ENCODE data around the gene DSCAM. TPM values are rescaled to one million over a fixed set of nuclear protein-coding genes. Genes with fewer than 3 reads are reported as not detected.

Gene DSCAM
- total RNA-seq, 2 experiments from 2014 or later = not detected

GRCh38 chr21:40054403-40054802 is 792.6 kb downstream of the DSCAM start:
- Mint-ChIP-seq H3K4me3 (no peak overlapping the region), H3K4me1 (ENCODE audit: low read depth) (no peaks in the 10 kb centered on the region), H3K27me3 (no peaks in the 10 kb centered on the region), H3K27ac (no peak overlapping the region), H3K9me3 (peaks cover 2% of the 10 kb centered on the region), H3K36me3 (ENCODE audit: low read depth) (no peaks in the 10 kb centered on the region)
- ChIA-PET POLR2A (no interaction called here), CTCF (no interaction called here)
- no peak for DNase-seq
- Histone ChIP-seq H3K27ac (ENCODE audit: low read depth in 1 of 2, low read length in 2 of 2) (no peak overlapping the region), H3K9me3 (ENCODE audit: control insufficient read depth in 1 of 2, insufficient read depth in 1 of 2, low read length in 2 of 2) (peaks cover 0 to 8% of the 10 kb centered on the region in 2 experiments), H3K4me3 (ENCODE audit: low read length) (no peak overlapping the region), H3K36me3 (ENCODE audit: insufficient read depth, low read length) (no peaks in the 10 kb centered on the region), H3K4me1 (ENCODE audit: insufficient read depth, low read length) (no peaks in the 10 kb centered on the region), H3K27me3 (ENCODE audit: control insufficient read depth in 1 of 2, insufficient read depth in 2 of 2, low read length in 2 of 2) (no peaks in the 10 kb centered on the region)
- intact Hi-C loops (cut with DNase I, micrococcal nuclease) = no loop called here
- no peak for TF ChIP-seq CTCF (IDR thresholded peaks at IDR 0.05)
- no peak for ATAC-seq (ENCODE audit: poor library complexity)

DNA sequence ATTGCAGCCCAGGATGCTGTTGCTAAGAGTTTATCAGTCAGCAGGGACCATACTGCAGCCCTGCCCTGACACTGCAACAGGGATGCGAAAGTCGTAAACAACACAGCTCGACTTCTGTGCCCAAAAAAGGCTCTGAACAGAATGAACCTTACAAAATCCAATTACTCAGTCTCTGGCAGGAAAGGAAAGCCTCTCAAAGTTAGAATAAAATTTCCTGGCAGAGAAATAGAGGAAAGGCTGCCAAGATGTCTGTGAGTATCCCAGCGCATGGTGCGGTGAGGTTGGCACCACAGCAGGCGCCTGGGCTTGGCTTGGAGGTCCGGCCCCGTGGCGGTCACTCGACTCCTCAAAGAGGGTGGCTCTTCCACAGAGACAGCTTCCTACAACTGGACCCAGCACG is 794.0 kb downstream of the DSCAM start:
- Histone ChIP-seq H3K9me3 (ENCODE audit: control insufficient read depth in 1 of 2, insufficient read depth in 1 of 2, low read length in 2 of 2) (peaks cover 0 to 10% of the 10 kb centered on the region in 2 experiments), H3K4me1 (ENCODE audit: insufficient read depth, low read length) (no peaks in the 10 kb centered on the region), H3K27me3 (ENCODE audit: control insufficient read depth in 1 of 2, insufficient read depth in 2 of 2, low read length in 2 of 2) (no peaks in the 10 kb centered on the region), H3K27ac (ENCODE audit: low read depth in 1 of 2, low read length in 2 of 2) (no peak overlapping the region), H3K4me3 (ENCODE audit: low read length) (no peak overlapping the region), H3K36me3 (ENCODE audit: insufficient read depth, low read length) (no peaks in the 10 kb centered on the region)
- peaks cover 2% of the 10 kb centered on the region for H3K9me3 Mint-ChIP-seq
- no peak for DNase-seq
- H3K36me3 Mint-ChIP-seq (ENCODE audit: low read depth) = no peaks in the 10 kb centered on the region
- no peaks in the 10 kb centered on the region for H3K27me3 Mint-ChIP-seq
- POLR2A ChIA-PET = no interaction called here
- intact Hi-C loops (cut with DNase I, micrococcal nuclease) = no loop called here
- H3K4me1 Mint-ChIP-seq (ENCODE audit: low read depth) = no peaks in the 10 kb centered on the region
- H3K4me3 Mint-ChIP-seq = no peak overlapping the region
- H3K27ac Mint-ChIP-seq = no peak overlapping the region
- ATAC-seq (ENCODE audit: poor library complexity) = no peak
- no peak for TF ChIP-seq CTCF (IDR thresholded peaks at IDR 0.05)
- CTCF ChIA-PET = no interaction called here

GRCh38 chr21:40052276-40052675 is 794.7 kb downstream of the DSCAM start:
- H3K4me3 Mint-ChIP-seq = no peak overlapping the region
- Histone ChIP-seq H3K4me1 (ENCODE audit: insufficient read depth, low read length) (no peaks in the 10 kb centered on the region), H3K4me3 (ENCODE audit: low read length) (no peak overlapping the region), H3K36me3 (ENCODE audit: insufficient read depth, low read length) (no peaks in the 10 kb centered on the region), H3K27ac (ENCODE audit: low read depth in 1 of 2, low read length in 2 of 2) (no peak overlapping the region), H3K27me3 (ENCODE audit: control insufficient read depth in 1 of 2, insufficient read depth in 2 of 2, low read length in 2 of 2) (no peaks in the 10 kb centered on the region), H3K9me3 (ENCODE audit: control insufficient read depth in 1 of 2, insufficient read depth in 1 of 2, low read length in 2 of 2) (peaks cover 0 to 12% of the 10 kb centered on the region in 2 experiments)
- intact Hi-C loops (cut with DNase I, micrococcal nuclease) = no loop called here
- no peaks in the 10 kb centered on the region for H3K4me1 Mint-ChIP-seq (ENCODE audit: low read depth)
- ATAC-seq (ENCODE audit: poor library complexity) (no peak), DNase-seq (no peak)
- POLR2A ChIA-PET = no interaction called here
- CTCF ChIA-PET = no interaction called here
- H3K27me3 Mint-ChIP-seq = no peaks in the 10 kb centered on the region
- peaks cover 2% of the 10 kb centered on the region for H3K9me3 Mint-ChIP-seq
- TF ChIP-seq CTCF (IDR thresholded peaks at IDR 0.05) = no peak
- no peaks in the 10 kb centered on the region for H3K36me3 Mint-ChIP-seq (ENCODE audit: low read depth)
- H3K27ac Mint-ChIP-seq = no peak overlapping the region
